Neural cell (in vitro differentiated cells): ENCODE measurements around the gene MYO15A.

Experiments
- EP300 ChIP-seq: fragments of 450-650 bp; conservative IDR thresholded peaks from 2 replicates; pipeline ENCODE4 v1.6.1; 2014; ENCODE audit warnings: antibody characterized with exemption, mild to moderate bottlenecking, moderate library complexity; ENCODE audit not compliant: poor library complexity, severe bottlenecking
- EZH2 ChIP-seq: fragments of 200-600, 300-800 bp; shearing (Covaris generic), sonication (generic); IDR thresholded peaks from 2 replicates; pipeline ENCODE4 v1.6.1; 2014; ENCODE audit warnings: antibody characterized with exemption, low read length, borderline replicate concordance, mild to moderate bottlenecking; ENCODE audit not compliant: insufficient read depth, poor library complexity, severe bottlenecking
- MXI1 ChIP-seq: fragments of 450-650 bp; conservative IDR thresholded peaks from 2 replicates; pipeline ENCODE4 v1.6.1; 2014; ENCODE audit warnings: antibody characterized with exemption, mild to moderate bottlenecking; ENCODE audit not compliant: poor library complexity, severe bottlenecking
- POLR2AphosphoS5 ChIP-seq: IDR thresholded peaks from 2 replicates; pipeline ENCODE4 v1.6.1; 2012
- RAD21 ChIP-seq: fragments of 450-650 bp; conservative IDR thresholded peaks from 2 replicates; pipeline ENCODE4 v1.6.1; 2014; ENCODE audit warnings: antibody characterized with exemption, mild to moderate bottlenecking, moderate library complexity
- SMC3 ChIP-seq: fragments of 450-650 bp; conservative IDR thresholded peaks from 2 replicates; pipeline ENCODE4 v1.6.1; 2014; ENCODE audit warnings: antibody characterized with exemption, mild to moderate bottlenecking, moderate library complexity; ENCODE audit not compliant: poor library complexity
- TAF1 ChIP-seq: IDR thresholded peaks from 2 replicates; pipeline ENCODE4 v1.6.1; 2012; ENCODE audit warnings: low read depth
- TF ChIP-seq, protein P1 (sequence below): fragments of 450-650 bp; IDR thresholded peaks from 2 replicates; pipeline ENCODE4 v1.5.1; 2014; ENCODE audit warnings: antibody characterized with exemption, mild to moderate bottlenecking, moderate library complexity; ENCODE audit not compliant: poor library complexity, severe bottlenecking
- TF ChIP-seq, protein P2 (sequence below): IDR thresholded peaks from 2 replicates; pipeline ENCODE4 v1.6.1; 2012; ENCODE audit warnings: borderline replicate concordance

DNA sequence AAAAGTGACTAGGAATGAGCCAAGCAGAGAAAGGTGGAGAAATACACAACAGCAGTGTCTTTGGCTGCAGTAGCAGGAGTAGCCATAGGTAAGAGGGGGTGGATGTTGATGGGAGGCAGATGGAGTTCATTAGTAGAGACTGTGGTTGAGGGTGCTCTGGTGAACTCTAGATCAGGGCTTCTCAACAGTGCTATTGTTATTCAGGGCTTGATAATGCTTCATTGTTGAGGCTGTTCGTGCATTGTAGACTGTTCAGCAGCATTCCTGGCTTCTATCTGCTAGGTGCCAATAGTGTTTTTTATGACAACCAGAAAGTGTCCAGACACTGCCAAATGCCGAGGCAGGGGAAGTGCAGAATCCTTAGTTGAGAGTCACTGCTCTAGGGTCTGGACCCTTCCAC lies 78.7 kb downstream of the MYO15A start:
- TF ChIP-seq, protein P1, sequence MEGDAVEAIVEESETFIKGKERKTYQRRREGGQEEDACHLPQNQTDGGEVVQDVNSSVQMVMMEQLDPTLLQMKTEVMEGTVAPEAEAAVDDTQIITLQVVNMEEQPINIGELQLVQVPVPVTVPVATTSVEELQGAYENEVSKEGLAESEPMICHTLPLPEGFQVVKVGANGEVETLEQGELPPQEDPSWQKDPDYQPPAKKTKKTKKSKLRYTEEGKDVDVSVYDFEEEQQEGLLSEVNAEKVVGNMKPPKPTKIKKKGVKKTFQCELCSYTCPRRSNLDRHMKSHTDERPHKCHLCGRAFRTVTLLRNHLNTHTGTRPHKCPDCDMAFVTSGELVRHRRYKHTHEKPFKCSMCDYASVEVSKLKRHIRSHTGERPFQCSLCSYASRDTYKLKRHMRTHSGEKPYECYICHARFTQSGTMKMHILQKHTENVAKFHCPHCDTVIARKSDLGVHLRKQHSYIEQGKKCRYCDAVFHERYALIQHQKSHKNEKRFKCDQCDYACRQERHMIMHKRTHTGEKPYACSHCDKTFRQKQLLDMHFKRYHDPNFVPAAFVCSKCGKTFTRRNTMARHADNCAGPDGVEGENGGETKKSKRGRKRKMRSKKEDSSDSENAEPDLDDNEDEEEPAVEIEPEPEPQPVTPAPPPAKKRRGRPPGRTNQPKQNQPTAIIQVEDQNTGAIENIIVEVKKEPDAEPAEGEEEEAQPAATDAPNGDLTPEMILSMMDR: no peak
- TF ChIP-seq EP300 (no peak), RAD21 (no peak), SMC3 (no peak), TAF1 (no peak), MXI1 (no peak), EZH2 (no peak), POLR2AphosphoS5 (no peak)
- TF ChIP-seq, protein P2, sequence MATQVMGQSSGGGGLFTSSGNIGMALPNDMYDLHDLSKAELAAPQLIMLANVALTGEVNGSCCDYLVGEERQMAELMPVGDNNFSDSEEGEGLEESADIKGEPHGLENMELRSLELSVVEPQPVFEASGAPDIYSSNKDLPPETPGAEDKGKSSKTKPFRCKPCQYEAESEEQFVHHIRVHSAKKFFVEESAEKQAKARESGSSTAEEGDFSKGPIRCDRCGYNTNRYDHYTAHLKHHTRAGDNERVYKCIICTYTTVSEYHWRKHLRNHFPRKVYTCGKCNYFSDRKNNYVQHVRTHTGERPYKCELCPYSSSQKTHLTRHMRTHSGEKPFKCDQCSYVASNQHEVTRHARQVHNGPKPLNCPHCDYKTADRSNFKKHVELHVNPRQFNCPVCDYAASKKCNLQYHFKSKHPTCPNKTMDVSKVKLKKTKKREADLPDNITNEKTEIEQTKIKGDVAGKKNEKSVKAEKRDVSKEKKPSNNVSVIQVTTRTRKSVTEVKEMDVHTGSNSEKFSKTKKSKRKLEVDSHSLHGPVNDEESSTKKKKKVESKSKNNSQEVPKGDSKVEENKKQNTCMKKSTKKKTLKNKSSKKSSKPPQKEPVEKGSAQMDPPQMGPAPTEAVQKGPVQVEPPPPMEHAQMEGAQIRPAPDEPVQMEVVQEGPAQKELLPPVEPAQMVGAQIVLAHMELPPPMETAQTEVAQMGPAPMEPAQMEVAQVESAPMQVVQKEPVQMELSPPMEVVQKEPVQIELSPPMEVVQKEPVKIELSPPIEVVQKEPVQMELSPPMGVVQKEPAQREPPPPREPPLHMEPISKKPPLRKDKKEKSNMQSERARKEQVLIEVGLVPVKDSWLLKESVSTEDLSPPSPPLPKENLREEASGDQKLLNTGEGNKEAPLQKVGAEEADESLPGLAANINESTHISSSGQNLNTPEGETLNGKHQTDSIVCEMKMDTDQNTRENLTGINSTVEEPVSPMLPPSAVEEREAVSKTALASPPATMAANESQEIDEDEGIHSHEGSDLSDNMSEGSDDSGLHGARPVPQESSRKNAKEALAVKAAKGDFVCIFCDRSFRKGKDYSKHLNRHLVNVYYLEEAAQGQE: no peak
